ENCODE results near the gene TELO2.

The TELO2 gene

GRCh38 chr16:1543085-1543896 lies 50.1 kb downstream of the TELO2 start:
- H3K27me3 ChIP-seq (ENCODE audit: control insufficient read depth, low read length) = no peaks in the 10 kb centered on the region
- H3K4me3 ChIP-seq (ENCODE audit: low read length) = no peak overlapping the region
- no peaks in the 10 kb centered on the region for H3K36me3 ChIP-seq (ENCODE audit: control insufficient read depth, low read length)
- H3K4me2 ChIP-seq (ENCODE audit: low read length) = peak overlapping the region; percentile 51
- TF ChIP-seq EZH2phosphoT487 (IDR thresholded peaks at IDR 0.05; ENCODE audit: borderline replicate concordance, low read length) = no peak
- TF ChIP-seq, protein P1, sequence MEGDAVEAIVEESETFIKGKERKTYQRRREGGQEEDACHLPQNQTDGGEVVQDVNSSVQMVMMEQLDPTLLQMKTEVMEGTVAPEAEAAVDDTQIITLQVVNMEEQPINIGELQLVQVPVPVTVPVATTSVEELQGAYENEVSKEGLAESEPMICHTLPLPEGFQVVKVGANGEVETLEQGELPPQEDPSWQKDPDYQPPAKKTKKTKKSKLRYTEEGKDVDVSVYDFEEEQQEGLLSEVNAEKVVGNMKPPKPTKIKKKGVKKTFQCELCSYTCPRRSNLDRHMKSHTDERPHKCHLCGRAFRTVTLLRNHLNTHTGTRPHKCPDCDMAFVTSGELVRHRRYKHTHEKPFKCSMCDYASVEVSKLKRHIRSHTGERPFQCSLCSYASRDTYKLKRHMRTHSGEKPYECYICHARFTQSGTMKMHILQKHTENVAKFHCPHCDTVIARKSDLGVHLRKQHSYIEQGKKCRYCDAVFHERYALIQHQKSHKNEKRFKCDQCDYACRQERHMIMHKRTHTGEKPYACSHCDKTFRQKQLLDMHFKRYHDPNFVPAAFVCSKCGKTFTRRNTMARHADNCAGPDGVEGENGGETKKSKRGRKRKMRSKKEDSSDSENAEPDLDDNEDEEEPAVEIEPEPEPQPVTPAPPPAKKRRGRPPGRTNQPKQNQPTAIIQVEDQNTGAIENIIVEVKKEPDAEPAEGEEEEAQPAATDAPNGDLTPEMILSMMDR (IDR thresholded peaks at IDR 0.05; ENCODE audit: low read depth, low read length, poor library complexity, severe bottlenecking) = peak; percentile 14
- no peaks in the 10 kb centered on the region for H3K9me3 ChIP-seq (ENCODE audit: control insufficient read depth, insufficient read depth, low read length)
- 0 out of 2 replicates have a peak, but pooled peaks cover 3% of the 10 kb centered on the region for H3F3A ChIP-seq (ENCODE audit: control insufficient read depth, insufficient read depth)
- no peaks in the 10 kb centered on the region for H3K9me2 ChIP-seq (replicated peaks; ENCODE audit: control insufficient read depth, low read length)
- no peaks in the 10 kb centered on the region for H3K79me2 ChIP-seq (ENCODE audit: control insufficient read depth, low read length)
- no peak overlapping the region for H3K27ac ChIP-seq (ENCODE audit: low read depth, low read length)
- H3K4me1 ChIP-seq (ENCODE audit: control insufficient read depth, low read length) = peaks cover 12% of the 10 kb centered on the region
- no peaks in the 10 kb centered on the region for H4K20me1 ChIP-seq (ENCODE audit: control insufficient read depth, insufficient read depth, low read depth, low read length)

DNA sequence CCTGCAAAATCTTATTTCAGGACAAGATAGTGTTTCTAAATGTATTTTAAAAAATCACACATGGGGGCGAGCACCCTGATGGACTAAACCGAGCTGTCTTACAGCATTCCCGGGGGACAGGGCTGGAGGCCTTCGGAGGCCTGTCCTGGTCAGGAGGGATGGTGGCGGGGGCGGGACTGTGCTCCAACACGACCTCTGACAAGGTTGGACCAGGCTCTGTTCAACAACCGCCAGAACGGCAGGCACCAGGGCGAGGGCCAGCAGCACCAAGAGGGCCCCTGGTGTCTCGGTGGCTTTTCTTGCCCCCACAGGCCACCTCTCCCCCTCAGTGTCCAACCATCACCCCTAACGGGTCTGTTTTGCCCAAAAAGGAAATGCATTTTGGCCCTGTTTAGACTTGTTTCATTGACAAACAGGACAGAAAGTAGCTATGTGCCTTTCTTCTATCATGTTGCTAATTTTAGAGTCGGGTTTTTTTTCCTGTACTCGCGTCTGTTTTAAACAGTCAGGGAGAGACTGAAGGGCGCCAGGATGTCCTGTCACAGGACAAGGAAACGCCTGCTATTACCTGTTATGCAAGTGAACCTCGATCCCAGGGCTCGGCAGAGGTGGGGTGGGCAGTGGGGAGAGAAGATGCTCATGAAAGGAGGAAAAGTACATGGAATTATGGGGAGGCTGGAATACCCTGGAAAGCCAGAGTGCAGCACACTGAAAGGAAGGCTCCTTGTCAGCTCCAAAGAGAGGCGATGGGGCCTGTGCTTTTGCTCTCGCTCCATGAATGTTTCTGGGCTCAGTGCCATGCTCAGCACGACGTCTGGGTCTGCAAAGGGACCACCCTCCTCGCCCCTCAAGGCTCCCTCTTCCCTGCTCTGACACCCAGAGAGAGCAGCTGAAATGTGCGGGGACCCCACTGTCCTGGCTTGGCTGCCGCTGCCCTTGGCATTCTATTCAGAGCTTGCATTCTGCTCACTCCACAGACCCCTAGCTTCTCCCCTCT lies 52.2 kb downstream of the TELO2 start:
- no peaks in the 10 kb centered on the region for H3K79me2 ChIP-seq (ENCODE audit: control insufficient read depth, low read length)
- no peaks in the 10 kb centered on the region for H3K9me2 ChIP-seq (replicated peaks; ENCODE audit: control insufficient read depth, low read length)
- H3K27me3 ChIP-seq (ENCODE audit: control insufficient read depth, low read length) = no peaks in the 10 kb centered on the region
- no peak for TF ChIP-seq EZH2phosphoT487 (IDR thresholded peaks at IDR 0.05; ENCODE audit: borderline replicate concordance, low read length)
- TF ChIP-seq, protein P1 (IDR thresholded peaks at IDR 0.05; ENCODE audit: low read depth, low read length, poor library complexity, severe bottlenecking) = no peak
- no peaks in the 10 kb centered on the region for H3K36me3 ChIP-seq (ENCODE audit: control insufficient read depth, low read length)
- no peak overlapping the region for H3K27ac ChIP-seq (ENCODE audit: low read depth, low read length)
- H3K4me3 ChIP-seq (ENCODE audit: low read length) = no peak overlapping the region
- H4K20me1 ChIP-seq (ENCODE audit: control insufficient read depth, insufficient read depth, low read depth, low read length) = no peaks in the 10 kb centered on the region
- 0 out of 2 replicates have a peak, but pooled peaks cover 3% of the 10 kb centered on the region for H3F3A ChIP-seq (ENCODE audit: control insufficient read depth, insufficient read depth)
- H3K4me2 ChIP-seq (ENCODE audit: low read length) = no peak overlapping the region
- peaks cover 12% of the 10 kb centered on the region for H3K4me1 ChIP-seq (ENCODE audit: control insufficient read depth, low read length)
- H3K9me3 ChIP-seq (ENCODE audit: control insufficient read depth, insufficient read depth, low read length) = no peaks in the 10 kb centered on the region

GRCh38 chr16:1546430-1546829 lies 53.3 kb downstream of the TELO2 start:
- Histone ChIP-seq H3K79me2 (ENCODE audit: control insufficient read depth, low read length) (no peaks in the 10 kb centered on the region), H3K4me2 (ENCODE audit: low read length) (no peak overlapping the region), H3K9me2 (replicated peaks; ENCODE audit: control insufficient read depth, low read length) (no peaks in the 10 kb centered on the region), H3K27me3 (ENCODE audit: control insufficient read depth, low read length) (no peaks in the 10 kb centered on the region), H3K4me3 (ENCODE audit: low read length) (no peak overlapping the region), H3K27ac (ENCODE audit: low read depth, low read length) (no peak overlapping the region), H3K9me3 (ENCODE audit: control insufficient read depth, insufficient read depth, low read length) (no peaks in the 10 kb centered on the region), H4K20me1 (ENCODE audit: control insufficient read depth, insufficient read depth, low read depth, low read length) (no peaks in the 10 kb centered on the region), H3K4me1 (ENCODE audit: control insufficient read depth, low read length) (peaks cover 12% of the 10 kb centered on the region), H3F3A (ENCODE audit: control insufficient read depth, insufficient read depth) (0 out of 2 replicates have a peak, but pooled peaks cover 3% of the 10 kb centered on the region), H3K36me3 (ENCODE audit: control insufficient read depth, low read length) (no peaks in the 10 kb centered on the region)
- TF ChIP-seq, protein P1 (IDR thresholded peaks at IDR 0.05; ENCODE audit: low read depth, low read length, poor library complexity, severe bottlenecking) = no peak
- TF ChIP-seq EZH2phosphoT487 (IDR thresholded peaks at IDR 0.05; ENCODE audit: borderline replicate concordance, low read length) = no peak
